Smooth muscle cell (in vitro differentiated cells): Measurements from ENCODE around the gene CORO7. TPM values are rescaled to one million over a fixed set of nuclear protein-coding genes. Genes with fewer than 3 reads are reported as not detected.

Experiments used
- DNase-seq: peaks from one replicate; lab custom pipeline; 2025; ENCODE audit not compliant: unreplicated experiment; lab: John Stamatoyannopoulos, UW
- H2AFZ ChIP-seq: fragments of 200-600 bp; sonication (generic); 2 replicates; pipeline ENCODE4 v1.6.0; 2016; ENCODE audit warnings: antibody characterized with exemption, low read depth, mild to moderate bottlenecking
- H3F3A ChIP-seq: fragments of 200-600 bp; sonication (generic); 2 replicates; pipeline ENCODE4 v1.6.0; 2017; ENCODE audit warnings: antibody characterized with exemption, low read depth
- H3K27ac ChIP-seq: fragments of 200-600 bp; sonication (generic); 2 replicates; pipeline ENCODE4 v1.5.1; 2016; ENCODE audit warnings: low read depth, mild to moderate bottlenecking
- H3K27me3 ChIP-seq: fragments of 200-600 bp; sonication (generic); 2 replicates; pipeline ENCODE4 v1.6.1; 2016; ENCODE audit warnings: low read depth, mild to moderate bottlenecking
- H3K36me3 ChIP-seq: fragments of 200-600 bp; sonication (generic); 2 replicates; pipeline ENCODE4 v1.5.1; 2016; ENCODE audit warnings: low read depth
- H3K4me1 ChIP-seq: fragments of 200-600 bp; sonication (generic); 2 replicates; pipeline ENCODE4 v1.5.1; 2016; ENCODE audit warnings: low read depth
- H3K4me2 ChIP-seq: fragments of 200-600 bp; sonication (generic); 2 replicates; pipeline ENCODE4 v1.6.0; 2016; ENCODE audit warnings: mild to moderate bottlenecking
- H3K4me3 ChIP-seq: fragments of 200-600 bp; sonication (generic); 2 replicates; pipeline ENCODE4 v1.5.1; 2016; ENCODE audit warnings: mild to moderate bottlenecking
- H3K79me2 ChIP-seq: fragments of 200-600 bp; sonication (generic); 2 replicates; pipeline ENCODE4 v1.6.0; 2016; ENCODE audit warnings: low read depth, mild to moderate bottlenecking
- H3K9ac ChIP-seq: fragments of 200-600 bp; sonication (generic); 2 replicates; pipeline ENCODE4 v1.6.0; 2016; ENCODE audit warnings: low read depth
- H3K9me3 ChIP-seq: fragments of 200-600 bp; sonication (generic); replicated peaks from 2 replicates; pipeline ENCODE4 v1.5.1; 2016; ENCODE audit warnings: low read depth
- H4K20me1 ChIP-seq: fragments of 200-600 bp; sonication (generic); 2 replicates; pipeline ENCODE4 v1.6.0; 2016; ENCODE audit warnings: low read depth
- WGBS: methylation state at CpG from one replicate; pipeline ENCODE4 v1.1.7; 2016; ENCODE audit warnings: low lambda C conversion rate; 5-methylcytosine and 5-hydroxymethylcytosine counted together
- polyA plus RNA-seq: library from polyadenylated mRNA; unstranded; fragments of >200 nt; fragmentation: Nextera tagmentation; extraction: Ambion mirVana; gene quantifications from 2 replicates; pipeline ENCODE4 v1.2.1, GENCODE V29; 2016
- total RNA-seq: library from RNA; depleted of rRNA; stranded (reverse); fragments of >200 nt; gene quantifications from 2 replicates; pipeline ENCODE4 v1.2.3, GENCODE V29; 2014
- TF ChIP-seq, protein P1 (sequence below): fragments of 200-600 bp; sonication (generic); IDR thresholded peaks from 2 replicates; pipeline ENCODE4 v1.5.1; 2017; ENCODE audit warnings: borderline replicate concordance, mild to moderate bottlenecking, antibody characterized with exemption; ENCODE audit not compliant: insufficient read depth, poor library complexity, severe bottlenecking

Gene CORO7
- total and polyA plus RNA-seq, 2 experiments from 2014 or later: 6.7 to 12.7 TPM

DNA sequence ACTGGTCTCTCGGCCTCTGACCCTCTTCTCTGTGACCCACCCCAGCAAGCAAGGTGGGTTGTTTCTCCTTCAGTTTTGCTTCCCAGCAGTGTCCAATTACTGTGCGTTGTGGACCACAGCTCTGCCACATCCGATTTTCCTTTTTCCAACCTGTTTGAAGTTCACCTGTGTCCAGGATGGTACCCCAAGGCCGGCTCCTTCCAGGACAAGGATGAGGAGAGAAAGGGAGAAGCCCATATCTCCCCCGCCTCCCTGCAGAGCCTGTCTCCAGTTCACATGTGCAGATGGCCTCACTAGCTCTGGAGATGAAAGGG, 44.5 kb upstream of the CORO7 start:
- Histone ChIP-seq H3K27ac (no peak overlapping the region), H3K9ac (no peak overlapping the region), H3K4me2 (no peak overlapping the region), H3K9me3 (no peaks in the 10 kb centered on the region), H3K4me3 (no peak overlapping the region), H3K27me3 (no peaks in the 10 kb centered on the region), H3K4me1 (no peaks in the 10 kb centered on the region), H2AFZ (no peak overlapping the region), H3K79me2 (no peaks in the 10 kb centered on the region), H4K20me1 (peaks cover 7% of the 10 kb centered on the region), H3K36me3 (no peaks in the 10 kb centered on the region), H3F3A (no peaks in the 10 kb centered on the region)
- WGBS: 98% methylated on average over 5 of the region's 5 CpGs
- TF ChIP-seq, protein P1, sequence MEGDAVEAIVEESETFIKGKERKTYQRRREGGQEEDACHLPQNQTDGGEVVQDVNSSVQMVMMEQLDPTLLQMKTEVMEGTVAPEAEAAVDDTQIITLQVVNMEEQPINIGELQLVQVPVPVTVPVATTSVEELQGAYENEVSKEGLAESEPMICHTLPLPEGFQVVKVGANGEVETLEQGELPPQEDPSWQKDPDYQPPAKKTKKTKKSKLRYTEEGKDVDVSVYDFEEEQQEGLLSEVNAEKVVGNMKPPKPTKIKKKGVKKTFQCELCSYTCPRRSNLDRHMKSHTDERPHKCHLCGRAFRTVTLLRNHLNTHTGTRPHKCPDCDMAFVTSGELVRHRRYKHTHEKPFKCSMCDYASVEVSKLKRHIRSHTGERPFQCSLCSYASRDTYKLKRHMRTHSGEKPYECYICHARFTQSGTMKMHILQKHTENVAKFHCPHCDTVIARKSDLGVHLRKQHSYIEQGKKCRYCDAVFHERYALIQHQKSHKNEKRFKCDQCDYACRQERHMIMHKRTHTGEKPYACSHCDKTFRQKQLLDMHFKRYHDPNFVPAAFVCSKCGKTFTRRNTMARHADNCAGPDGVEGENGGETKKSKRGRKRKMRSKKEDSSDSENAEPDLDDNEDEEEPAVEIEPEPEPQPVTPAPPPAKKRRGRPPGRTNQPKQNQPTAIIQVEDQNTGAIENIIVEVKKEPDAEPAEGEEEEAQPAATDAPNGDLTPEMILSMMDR: no peak
- DNase-seq: no peak

DNA sequence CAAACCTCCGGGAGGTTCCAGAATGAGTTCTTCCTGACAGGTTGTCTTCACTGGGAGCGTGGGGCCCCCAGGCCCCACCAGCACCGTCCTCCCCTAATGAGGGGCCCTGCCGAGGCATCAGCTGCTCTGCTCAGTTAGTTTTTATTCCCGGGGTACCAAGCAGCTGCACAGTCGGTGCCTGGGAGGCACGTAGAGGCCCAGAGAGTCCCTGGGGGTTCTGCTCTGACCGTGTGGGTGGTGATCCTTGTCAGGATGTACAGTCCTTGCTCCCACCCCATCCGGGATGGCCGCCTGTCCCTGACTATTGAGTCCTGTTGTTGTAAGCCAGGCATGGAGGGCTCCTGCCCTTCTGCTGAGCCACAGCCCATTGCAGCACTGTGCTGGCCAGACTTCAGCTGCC, 39.6 kb upstream of the CORO7 start:
- Histone ChIP-seq H3K36me3 (no peaks in the 10 kb centered on the region), H3K9me3 (no peaks in the 10 kb centered on the region), H4K20me1 (peaks cover 30% of the 10 kb centered on the region), H3K79me2 (no peaks in the 10 kb centered on the region), H3K27ac (no peak overlapping the region), H3K4me3 (no peak overlapping the region), H3K4me2 (no peak overlapping the region), H3F3A (no peaks in the 10 kb centered on the region), H2AFZ (no peak overlapping the region), H3K27me3 (no peaks in the 10 kb centered on the region), H3K4me1 (no peaks in the 10 kb centered on the region), H3K9ac (no peak overlapping the region)
- DNase-seq: no peak
- TF ChIP-seq, protein P1: no peak
- WGBS: 95% methylated on average over 10 of the region's 10 CpGs

DNA sequence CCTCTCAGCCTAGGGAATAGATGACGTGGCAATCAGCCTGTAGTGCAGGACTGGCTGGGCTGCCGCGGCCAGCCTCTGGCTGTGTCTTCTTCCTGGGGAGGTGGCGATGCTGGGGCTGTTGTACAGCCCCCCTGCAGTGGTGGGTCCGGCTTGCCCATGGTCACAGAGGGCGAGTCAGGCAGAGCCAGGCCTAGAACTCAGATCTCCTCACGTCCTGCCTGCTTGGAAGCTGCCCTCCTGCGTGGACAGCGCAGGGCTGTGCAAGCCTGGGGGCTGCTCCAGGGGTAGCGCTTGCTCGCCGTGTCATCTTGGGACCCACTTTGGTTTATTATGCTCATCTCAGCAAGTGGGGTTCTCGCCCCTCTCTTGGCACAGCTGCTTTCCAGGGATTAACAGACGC, 38.7 kb upstream of the CORO7 start:
- Histone ChIP-seq H3K79me2 (no peaks in the 10 kb centered on the region), H3K4me3 (no peak overlapping the region), H3K27ac (no peak overlapping the region), H4K20me1 (peaks cover 30% of the 10 kb centered on the region), H3F3A (no peaks in the 10 kb centered on the region), H3K9ac (no peak overlapping the region), H3K4me2 (no peak overlapping the region), H3K36me3 (no peaks in the 10 kb centered on the region), H3K9me3 (no peaks in the 10 kb centered on the region), H2AFZ (no peak overlapping the region), H3K4me1 (no peaks in the 10 kb centered on the region), H3K27me3 (no peaks in the 10 kb centered on the region)
- TF ChIP-seq, protein P1: no peak
- 93% methylated on average over 14 of the region's 14 CpGs for WGBS
- no peak for DNase-seq

DNA sequence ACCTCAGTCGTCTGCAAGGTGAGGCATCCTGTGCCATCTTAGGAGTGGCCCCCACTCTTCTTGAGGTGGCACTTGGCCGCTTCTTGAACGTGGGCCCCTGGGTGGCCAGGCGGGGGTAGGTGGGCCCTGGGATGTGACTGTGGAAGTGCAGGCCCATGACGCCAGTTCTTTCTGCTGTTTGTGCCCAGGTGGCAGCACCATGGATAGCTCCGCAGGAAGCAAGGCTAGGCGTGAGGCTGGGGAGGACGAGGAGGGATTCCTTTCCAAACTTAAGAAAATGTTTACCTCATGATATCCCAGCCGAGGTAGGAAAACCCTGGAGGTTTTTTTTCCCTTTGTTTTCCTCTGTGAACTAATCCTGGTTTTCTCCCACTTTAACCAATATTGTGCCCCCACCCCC, 38.2 kb upstream of the CORO7 start:
- 89% methylated on average over 9 of the region's 9 CpGs for WGBS
- no peak for DNase-seq
- Histone ChIP-seq H3K4me3 (no peak overlapping the region), H3K36me3 (no peaks in the 10 kb centered on the region), H4K20me1 (peaks cover 30% of the 10 kb centered on the region), H3K27me3 (no peaks in the 10 kb centered on the region), H3K9me3 (no peaks in the 10 kb centered on the region), H3K79me2 (no peaks in the 10 kb centered on the region), H3K4me1 (no peaks in the 10 kb centered on the region), H3F3A (no peaks in the 10 kb centered on the region), H2AFZ (no peak overlapping the region), H3K4me2 (no peak overlapping the region), H3K9ac (no peak overlapping the region), H3K27ac (no peak overlapping the region)
- TF ChIP-seq, protein P1: no peak
